ENCODE results near the gene GIMAP2.

Gene GIMAP2

GRCh38 chr7:150739033-150739432 is 53.5 kb downstream of the GIMAP2 start:
- TF ChIP-seq, protein P1, sequence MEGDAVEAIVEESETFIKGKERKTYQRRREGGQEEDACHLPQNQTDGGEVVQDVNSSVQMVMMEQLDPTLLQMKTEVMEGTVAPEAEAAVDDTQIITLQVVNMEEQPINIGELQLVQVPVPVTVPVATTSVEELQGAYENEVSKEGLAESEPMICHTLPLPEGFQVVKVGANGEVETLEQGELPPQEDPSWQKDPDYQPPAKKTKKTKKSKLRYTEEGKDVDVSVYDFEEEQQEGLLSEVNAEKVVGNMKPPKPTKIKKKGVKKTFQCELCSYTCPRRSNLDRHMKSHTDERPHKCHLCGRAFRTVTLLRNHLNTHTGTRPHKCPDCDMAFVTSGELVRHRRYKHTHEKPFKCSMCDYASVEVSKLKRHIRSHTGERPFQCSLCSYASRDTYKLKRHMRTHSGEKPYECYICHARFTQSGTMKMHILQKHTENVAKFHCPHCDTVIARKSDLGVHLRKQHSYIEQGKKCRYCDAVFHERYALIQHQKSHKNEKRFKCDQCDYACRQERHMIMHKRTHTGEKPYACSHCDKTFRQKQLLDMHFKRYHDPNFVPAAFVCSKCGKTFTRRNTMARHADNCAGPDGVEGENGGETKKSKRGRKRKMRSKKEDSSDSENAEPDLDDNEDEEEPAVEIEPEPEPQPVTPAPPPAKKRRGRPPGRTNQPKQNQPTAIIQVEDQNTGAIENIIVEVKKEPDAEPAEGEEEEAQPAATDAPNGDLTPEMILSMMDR (IDR thresholded peaks at IDR 0.05; ENCODE audit: insufficient read depth, low read depth, low read length, missing control alignments) = no peak
- H3K4me3 ChIP-seq (ENCODE audit: low read length) = no peak overlapping the region
- no peak for DNase-seq (ENCODE audit: low read depth)

DNA sequence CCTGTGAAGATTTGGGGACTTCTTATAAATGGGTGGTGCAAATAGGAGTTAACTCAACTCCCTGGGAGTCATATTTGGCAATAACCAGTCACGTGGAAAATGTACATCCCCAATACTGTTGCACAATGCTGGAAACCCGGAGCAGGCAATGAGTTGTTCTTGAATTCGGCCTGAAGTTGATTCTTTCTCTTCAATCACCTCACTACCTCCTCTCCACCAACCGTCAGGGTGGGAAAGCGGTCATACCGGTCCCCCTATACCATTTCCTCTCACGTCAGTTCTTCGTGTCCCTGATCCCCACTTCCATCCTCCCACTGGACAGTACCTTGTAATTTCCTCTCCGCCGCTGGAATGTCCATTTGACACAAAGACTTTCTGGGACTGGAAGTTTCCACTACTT is 54.5 kb downstream of the GIMAP2 start:
- H3K4me3 ChIP-seq (ENCODE audit: low read length) = no peak overlapping the region
- DNase-seq (ENCODE audit: low read depth) = peak; percentile 13
- TF ChIP-seq, protein P1 (IDR thresholded peaks at IDR 0.05; ENCODE audit: insufficient read depth, low read depth, low read length, missing control alignments) = no peak

DNA sequence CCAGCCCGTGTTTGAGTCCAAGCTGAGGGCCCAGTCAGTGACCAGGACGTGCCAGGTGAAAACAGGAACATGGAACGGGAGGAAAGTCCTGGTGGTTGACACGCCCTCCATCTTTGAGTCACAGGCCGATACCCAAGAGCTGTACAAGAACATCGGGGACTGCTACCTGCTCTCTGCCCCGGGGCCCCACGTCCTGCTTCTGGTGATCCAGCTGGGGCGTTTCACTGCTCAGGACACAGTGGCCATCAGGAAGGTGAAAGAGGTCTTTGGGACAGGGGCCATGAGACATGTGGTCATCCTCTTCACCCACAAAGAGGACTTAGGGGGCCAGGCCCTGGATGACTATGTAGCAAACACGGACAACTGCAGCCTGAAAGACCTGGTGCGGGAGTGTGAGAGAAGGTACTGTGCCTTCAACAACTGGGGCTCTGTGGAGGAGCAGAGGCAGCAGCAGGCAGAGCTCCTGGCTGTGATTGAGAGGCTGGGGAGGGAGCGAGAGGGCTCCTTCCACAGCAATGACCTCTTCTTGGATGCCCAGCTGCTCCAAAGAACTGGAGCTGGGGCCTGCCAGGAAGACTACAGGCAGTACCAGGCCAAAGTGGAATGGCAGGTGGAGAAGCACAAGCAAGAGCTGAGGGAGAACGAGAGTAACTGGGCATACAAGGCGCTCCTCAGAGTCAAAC is 56.9 kb downstream of the GIMAP2 start:
- H3K4me3 ChIP-seq (ENCODE audit: low read length) = no peak overlapping the region
- no peak for DNase-seq (ENCODE audit: low read depth)
- TF ChIP-seq, protein P1 (IDR thresholded peaks at IDR 0.05; ENCODE audit: insufficient read depth, low read depth, low read length, missing control alignments) = no peak

Measured in epithelial cell of esophagus (primary cell).